LNCaP clone FGC (cell line): ENCODE measurements around the gene AMOTL1.

ENCODE experiments used
- DNase-seq: peaks from one replicate; pipeline ENCODE4 v3.0.0-alpha.2; 2011; ENCODE audit warnings: low read depth
- H3K4me3 ChIP-seq: 2 replicates; pipeline ENCODE4 v1.5.1; 2011; ENCODE audit warnings: mild to moderate bottlenecking, low read depth, low read length, control low read depth
- CTCF ChIP-seq: IDR thresholded peaks from 2 replicates; pipeline ENCODE4 v1.5.1; 2012; ENCODE audit warnings: mild to moderate bottlenecking; ENCODE audit not compliant: control insufficient read depth, insufficient read depth; ENCODE audit errors: extremely low read depth

AMOTL1 gene

GRCh38 chr11:94822080-94822479 lies 53.9 kb downstream of the AMOTL1 start:
- no peak for DNase-seq
- H3K4me3 ChIP-seq = no peak overlapping the region
- TF ChIP-seq CTCF = no peak

GRCh38 chr11:94823102-94823732 lies 55.1 kb downstream of the AMOTL1 start:
- no peak for TF ChIP-seq CTCF
- no peak for DNase-seq
- no peak overlapping the region for H3K4me3 ChIP-seq

- no peak for TF ChIP-seq CTCF
- no peak overlapping the region for H3K4me3 ChIP-seq
- DNase-seq = no peak
Measured at GRCh38 chr11:94825031-94825430, 56.9 kb downstream of the AMOTL1 start.

- TF ChIP-seq CTCF = no peak
- H3K4me3 ChIP-seq = no peak overlapping the region
- no peak for DNase-seq
Measured at GRCh38 chr11:94825481-94825880, 57.3 kb downstream of the AMOTL1 start.

- no peak for TF ChIP-seq CTCF
- H3K4me3 ChIP-seq = no peak overlapping the region
- no peak for DNase-seq
Measured at GRCh38 chr11:94826415-94826814, 58.3 kb downstream of the AMOTL1 start.

- H3K4me3 ChIP-seq = no peak overlapping the region
- no peak for DNase-seq
- no peak for TF ChIP-seq CTCF
Measured at GRCh38 chr11:94828088-94828487, 59.9 kb downstream of the AMOTL1 start.

GRCh38 chr11:94830722-94831510 lies 62.8 kb downstream of the AMOTL1 start:
- no peak for DNase-seq
- no peak overlapping the region for H3K4me3 ChIP-seq
- no peak for TF ChIP-seq CTCF
